Gastroesophageal sphincter (tissue), 4 donors: ENCODE measurements around the gene IQCM. TPM values are rescaled to one million over a fixed set of nuclear protein-coding genes. Genes with fewer than 3 reads are reported as not detected.

Experiments
- ATAC-seq: fragments of 150-250 bp; one replicate; pipeline ENCODE4 v1.9.1; 2016; ENCODE audit warnings: mild to moderate bottlenecking, moderate library complexity
- H3K27ac ChIP-seq, 4 donors: fragments of 200-600 bp; sonication (generic) in 3 of 4; 1 replicate in 3 of 4; 2 replicates in 1 of 4; pipeline ENCODE4 v1.5.1; 2016 to 2019
- H3K27me3 ChIP-seq: fragments of 200-600 bp; sonication (generic); one replicate; pipeline ENCODE4 v1.5.1; 2019
- H3K36me3 ChIP-seq, 2 donors: fragments of 200-600 bp; sonication (generic); one replicate each; pipeline ENCODE4 v1.5.1; 2019; ENCODE audit warnings: control low read depth in 1 of 2
- H3K4me1 ChIP-seq, 3 donors: fragments of 200-600 bp; sonication (generic); 1 replicate in 2 of 3; 2 replicates in 1 of 3; pipeline ENCODE4 v1.5.1; 2016 to 2019; ENCODE audit warnings: control low read depth in 2 of 3
- H3K4me3 ChIP-seq, 2 donors: fragments of 200-600 bp; sonication (generic); one replicate each; pipeline ENCODE4 v1.5.1; 2019; ENCODE audit warnings: mild to moderate bottlenecking in 1 of 2, moderate library complexity in 1 of 2
- H3K9me3 ChIP-seq, 3 donors: fragments of 200-600 bp; sonication (generic); one replicate each; pipeline ENCODE4 v1.5.1; 2017 to 2019; ENCODE audit warnings: control low read depth in 2 of 3
- CTCF ChIP-seq, 4 experiments: fragments of 200-600 bp in 2 of 4; fragments of 450-650 bp in 2 of 4; sonication (generic) in 1 of 4; IDR thresholded peaks; one replicate each; pipeline ENCODE4 v1.5.1; 2017 to 2019; ENCODE audit warnings: antibody characterized with exemption in 4 of 4, mild to moderate bottlenecking in 2 of 4, moderate library complexity in 2 of 4
- EP300 ChIP-seq: sonication (generic); formaldehyde crosslinking; IDR thresholded peaks from one replicate; pipeline ENCODE4 v1.6.1; 2017; ENCODE audit warnings: antibody characterized with exemption, mild to moderate bottlenecking
- POLR2A ChIP-seq, 2 donors: fragments of 450-650 bp; IDR thresholded peaks; one replicate each; pipeline ENCODE4 v1.6.1; 2017; ENCODE audit warnings: antibody characterized with exemption in 2 of 2, mild to moderate bottlenecking in 2 of 2, moderate library complexity in 1 of 2
- POLR2AphosphoS5 ChIP-seq: sonication (generic); formaldehyde crosslinking; IDR thresholded peaks from one replicate; pipeline ENCODE4 v1.6.1; 2017; ENCODE audit warnings: antibody characterized with exemption
- WGBS, 2 donors: methylation state at CpG; one replicate each; pipeline ENCODE4 v1.1.5; 2018; ENCODE audit warnings: low coverage in 1 of 2; 5-methylcytosine and 5-hydroxymethylcytosine counted together
- total RNA-seq, 4 donors: library from RNA; depleted of rRNA; stranded (reverse); fragments of >200 nt; gene quantifications; one replicate each; pipeline ENCODE4 v1.1.0, GENCODE V29; 2016

IQCM gene
- total RNA-seq = not detected

- WGBS, 2 donors = 50% methylated on average over 1 of the region's 1 CpG; no CpG with 5 or more reads in 1 of the 2 donors
Measured at GRCh38 chr4:149815743-149816142, at the start of gene IQCM. TSS of gene IQCM (minus strand) at chr4:149815843. CDS start at chr4:149742691, 73,152 bp downstream.

GRCh38 chr4:149857446-149857845 lies 41.8 kb upstream of the IQCM start:
- no peak for TF ChIP-seq POLR2A (IDR thresholded peaks at IDR 0.05)
- no peak for TF ChIP-seq EP300
- TF ChIP-seq POLR2AphosphoS5 = no peak
- TF ChIP-seq CTCF (IDR thresholded peaks at IDR 0.05) = no peak
- Histone ChIP-seq H3K4me1 (no peaks in the 10 kb centered on the region), H3K27ac (no peak overlapping the region), H3K9me3 (peaks cover 0 to 13% (median 0%) of the 10 kb centered on the region in 3 donors), H3K27me3 (no peaks in the 10 kb centered on the region), H3K36me3 (no peaks in the 10 kb centered on the region), H3K4me3 (no peak overlapping the region)
- 77 to 90% methylated on average over 3 of the region's 3 CpGs for WGBS, 2 donors
- no peak for ATAC-seq

More at GRCh38 chr4:149815743-149816142, at the start of gene IQCM:
- no peak for ATAC-seq
- H3K4me3 ChIP-seq = no peak within 1 kb of the TSS
- no peaks in the 10 kb centered on the region for H3K27me3 ChIP-seq
- no peaks in the 10 kb centered on the region for H3K9me3 ChIP-seq
- TF ChIP-seq POLR2AphosphoS5 = no peak
- no peak for TF ChIP-seq POLR2A (IDR thresholded peaks at IDR 0.05)
- TF ChIP-seq EP300 = no peak
- TF ChIP-seq CTCF (IDR thresholded peaks at IDR 0.05) = no peak
- H3K4me1 ChIP-seq = no peaks in the 10 kb centered on the region
- no peak within 1 kb of the TSS for H3K27ac ChIP-seq
- no peaks in the 10 kb centered on the region for H3K36me3 ChIP-seq

GRCh38 chr4:149845743-149846142 lies 30.1 kb upstream of the IQCM start:
- Histone ChIP-seq H3K27ac (no peak overlapping the region), H3K4me1 (no peaks in the 10 kb centered on the region), H3K9me3 (no peaks in the 10 kb centered on the region), H3K27me3 (no peaks in the 10 kb centered on the region), H3K4me3 (no peak overlapping the region), H3K36me3 (no peaks in the 10 kb centered on the region)
- ATAC-seq = no peak
- TF ChIP-seq POLR2AphosphoS5 (no peak), POLR2A (IDR thresholded peaks at IDR 0.05) (no peak), CTCF (IDR thresholded peaks at IDR 0.05) (no peak), EP300 (no peak)

- Histone ChIP-seq H3K27ac (no peak overlapping the region), H3K4me1 (no peaks in the 10 kb centered on the region), H3K36me3 (no peaks in the 10 kb centered on the region), H3K9me3 (no peaks in the 10 kb centered on the region), H3K4me3 (no peak overlapping the region), H3K27me3 (no peaks in the 10 kb centered on the region)
- WGBS, 2 donors = 90% methylated on average over 1 of the region's 1 CpG; no CpG with 5 or more reads in 1 of the 2 donors
- ATAC-seq = no peak
- no peak for TF ChIP-seq POLR2A (IDR thresholded peaks at IDR 0.05)
- TF ChIP-seq POLR2AphosphoS5 = no peak
- TF ChIP-seq EP300 = no peak
- TF ChIP-seq CTCF (IDR thresholded peaks at IDR 0.05) = no peak
Measured at GRCh38 chr4:149841686-149842085, 26.0 kb upstream of the IQCM start.

GRCh38 chr4:149838036-149838435 lies 22.4 kb upstream of the IQCM start:
- Histone ChIP-seq H3K27ac (no peak overlapping the region), H3K4me1 (no peaks in the 10 kb centered on the region), H3K27me3 (no peaks in the 10 kb centered on the region), H3K9me3 (no peaks in the 10 kb centered on the region), H3K36me3 (no peaks in the 10 kb centered on the region), H3K4me3 (no peak overlapping the region)
- whole genome bisulfite sequencing, 2 donors = 89 to 92% methylated on average over 1 of the region's 1 CpG
- no peak for ATAC-seq
- no peak for TF ChIP-seq CTCF (IDR thresholded peaks at IDR 0.05)
- no peak for TF ChIP-seq POLR2AphosphoS5
- TF ChIP-seq POLR2A (IDR thresholded peaks at IDR 0.05) = no peak
- TF ChIP-seq EP300 = no peak
